IPS-18c (cell line): Measurements from ENCODE around the gene CBX4.
A peak's percentile ranks its signal among the peaks of the same experiment; 100 is the strongest.

Source experiments
- H3K4me3 ChIP-seq: 2 replicates; pipeline ENCODE4 v1.7.0; 2013; ENCODE audit warnings: low read depth, mild to moderate bottlenecking, low read length, moderate library complexity; ENCODE audit not compliant: insufficient read depth
- H3K9me3 ChIP-seq: one replicate; pipeline ENCODE4 v1.6.1; 2013; ENCODE audit warnings: mild to moderate bottlenecking, low read length, moderate library complexity; ENCODE audit not compliant: control insufficient read depth, insufficient read depth

The CBX4 gene

GRCh38 chr17:79821331-79822095 is 17.7 kb downstream of the CBX4 start:
- Histone ChIP-seq H3K9me3 (no peaks in the 10 kb centered on the region), H3K4me3 (no peak overlapping the region)

- Histone ChIP-seq H3K4me3 (no peak overlapping the region), H3K9me3 (no peaks in the 10 kb centered on the region)
These were observed 18.3 kb downstream of the CBX4 start for GRCh38 chr17:79820959-79821330.

GRCh38 chr17:79819534-79820276 is 19.5 kb downstream of the CBX4 start:
- Histone ChIP-seq H3K4me3 (no peak overlapping the region), H3K9me3 (peaks cover 2% of the 10 kb centered on the region)

GRCh38 chr17:79819085-79819484 is 20.2 kb downstream of the CBX4 start:
- no peak overlapping the region for H3K4me3 ChIP-seq
- peaks cover 2% of the 10 kb centered on the region for H3K9me3 ChIP-seq

GRCh38 chr17:79818026-79818758 is 21.0 kb downstream of the CBX4 start:
- Histone ChIP-seq H3K4me3 (no peak overlapping the region), H3K9me3 (peaks cover 2% of the 10 kb centered on the region)

GRCh38 chr17:79815836-79816461 is 23.3 kb downstream of the CBX4 start:
- peaks cover 2% of the 10 kb centered on the region for H3K9me3 ChIP-seq
- H3K4me3 ChIP-seq = peak overlapping the region; percentile 31

- Histone ChIP-seq H3K9me3 (peaks cover 2% of the 10 kb centered on the region), H3K4me3 (peak overlapping the region; percentile 31)
These were observed 24.0 kb downstream of the CBX4 start for GRCh38 chr17:79814974-79815835.

- Histone ChIP-seq H3K4me3 (peak overlapping the region; percentile 28; the same call in 1 of the 2 replicates), H3K9me3 (peaks cover 2% of the 10 kb centered on the region)
These were observed 24.9 kb downstream of the CBX4 start for GRCh38 chr17:79814127-79814973.

- Histone ChIP-seq H3K9me3 (peaks cover 2% of the 10 kb centered on the region), H3K4me3 (peak overlapping the region; percentile 28; the same call in 1 of the 2 replicates)
These were observed 25.7 kb downstream of the CBX4 start for GRCh38 chr17:79813297-79814126.

- Histone ChIP-seq H3K4me3 (peak overlapping the region; percentile 11; the same call in 1 of the 2 replicates), H3K9me3 (peaks cover 2% of the 10 kb centered on the region)
These were observed 26.6 kb downstream of the CBX4 start for GRCh38 chr17:79812353-79813258.

GRCh38 chr17:79811868-79812352 is 27.3 kb downstream of the CBX4 start:
- Histone ChIP-seq H3K9me3 (peaks cover 2% of the 10 kb centered on the region), H3K4me3 (0 out of 2 replicates have a peak overlapping the region, but pooled peaks have one; percentile 6)

GRCh38 chr17:79811011-79811867 is 28.0 kb downstream of the CBX4 start:
- peaks cover 3% of the 10 kb centered on the region for H3K9me3 ChIP-seq
- peak overlapping the region; percentile 15; the same call in 1 of the 2 replicates for H3K4me3 ChIP-seq
